Measurements from ENCODE around the gene GLRX3.

Gene GLRX3

GRCh38 chr10:130203626-130204025, 67.4 kb downstream of the GLRX3 start:
- DNase-seq = no peak

GRCh38 chr10:130206216-130206737, 70.1 kb downstream of the GLRX3 start:
- DNase-seq = no peak

DNA sequence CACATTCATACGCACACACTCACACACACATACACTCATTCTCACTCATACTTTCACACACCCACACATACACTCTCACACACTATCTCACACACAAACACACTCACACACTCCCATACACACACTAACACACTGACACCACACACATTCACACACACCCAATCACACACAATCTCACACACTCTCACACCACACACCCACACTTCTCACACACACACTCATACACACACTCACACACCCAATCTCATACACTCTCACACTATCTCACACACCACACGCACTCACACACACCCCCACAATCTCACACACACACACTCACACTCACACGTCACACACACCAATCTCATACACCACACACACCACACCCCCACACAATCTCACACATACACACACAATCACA, 71.0 kb downstream of the GLRX3 start:
- DNase-seq = no peak

DNA sequence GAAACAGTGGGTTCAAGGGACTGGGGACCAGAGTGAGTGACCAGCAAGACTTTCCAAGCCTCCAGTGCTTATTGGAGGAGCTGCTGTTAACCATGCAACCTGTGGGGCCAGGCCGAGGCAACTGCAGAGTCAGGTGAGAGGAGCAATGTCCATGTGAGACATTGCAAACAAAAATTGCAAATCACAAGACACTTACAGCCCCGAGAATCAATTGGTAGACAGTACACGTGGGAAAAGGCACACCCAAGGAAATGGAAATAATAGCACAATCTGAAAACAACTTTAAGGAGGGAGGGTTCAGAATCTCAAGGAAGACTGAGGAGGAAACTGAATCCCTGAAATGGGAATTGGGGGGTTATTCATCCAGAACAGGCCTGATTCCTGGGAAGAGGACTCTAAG, 72.6 kb downstream of the GLRX3 start:
- no peak for DNase-seq

DNA sequence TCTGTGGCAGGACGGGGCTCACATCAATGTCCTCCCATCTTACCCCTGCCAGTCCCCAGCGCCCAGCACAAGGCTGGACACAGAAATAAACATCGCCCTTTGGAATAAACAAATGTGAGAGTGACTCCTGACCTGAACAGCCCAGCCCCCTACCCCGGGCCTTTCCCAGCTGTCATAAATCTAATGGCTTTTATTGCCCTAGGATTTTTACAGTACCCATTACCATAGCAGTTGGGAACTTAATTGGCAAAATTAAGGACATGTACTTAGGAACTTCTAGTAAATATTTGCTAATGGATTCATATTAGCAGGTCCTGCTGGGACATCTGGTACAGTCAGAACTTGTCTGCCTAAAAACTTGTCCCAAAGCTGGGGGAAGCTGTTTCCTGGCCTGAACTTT, 76.6 kb downstream of the GLRX3 start:
- DNase-seq = no peak

DNA sequence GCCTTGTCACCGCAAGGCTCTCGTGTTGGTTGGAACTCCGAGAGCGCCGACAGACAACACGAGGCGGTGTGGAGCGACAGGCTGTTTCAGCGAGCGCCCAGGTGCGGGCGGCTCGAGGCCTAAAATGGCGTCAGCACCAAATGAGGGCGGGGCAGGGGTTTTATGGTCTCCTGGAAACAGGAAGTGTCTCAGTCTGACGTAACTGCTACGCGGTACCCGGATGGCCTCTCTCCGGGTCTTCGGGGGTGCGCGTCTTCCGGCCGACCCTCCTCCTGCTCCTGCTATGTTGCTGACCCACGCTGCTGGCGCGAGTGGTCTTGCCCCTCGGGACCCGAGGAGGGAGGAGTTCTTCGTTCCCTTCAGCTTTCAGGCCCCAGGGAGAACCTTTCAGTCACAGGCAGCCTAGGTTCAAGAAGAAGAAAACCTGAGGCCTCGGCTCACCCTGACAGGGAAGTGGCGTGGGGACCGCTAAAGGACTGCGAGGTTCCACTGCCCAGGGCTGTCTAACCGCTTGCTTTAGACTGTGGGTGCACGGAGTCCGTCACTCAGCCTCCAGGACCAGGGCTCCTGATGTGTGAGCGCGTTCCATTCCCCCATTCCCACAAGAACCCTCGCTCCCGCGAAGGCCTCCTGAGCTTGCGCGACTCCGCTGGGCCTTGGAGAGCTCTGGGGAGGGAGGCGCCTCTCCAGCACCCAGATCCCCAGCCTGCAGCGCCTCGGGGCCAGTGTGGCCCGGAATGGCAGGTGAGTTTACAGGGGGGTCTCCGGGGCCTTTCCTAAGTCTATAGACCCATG, 77.3 kb downstream of the GLRX3 start:
- DNase-seq = no peak

DNA sequence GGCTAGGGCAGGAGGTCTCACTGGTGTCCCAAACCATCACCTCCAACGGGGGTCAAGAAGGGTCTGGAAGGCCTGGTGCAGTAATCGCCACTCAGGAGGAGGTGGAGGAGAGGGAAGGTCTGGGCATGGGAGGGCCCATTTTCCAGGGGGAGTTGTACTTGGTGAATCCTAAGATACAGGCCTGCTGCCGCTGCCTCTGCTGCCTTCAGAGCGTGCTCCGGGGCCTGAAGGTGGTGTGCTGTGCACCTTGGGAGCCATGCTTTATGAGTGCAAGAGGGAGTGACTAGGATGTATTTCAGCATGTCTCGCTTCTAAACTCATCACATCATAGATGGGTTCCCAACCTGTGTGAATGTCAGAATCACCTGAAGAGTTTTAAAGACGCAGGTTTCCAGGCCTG, 78.2 kb downstream of the GLRX3 start:
- DNase-seq = no peak

GRCh38 chr10:130215151-130215930, 79.2 kb downstream of the GLRX3 start:
- no peak for DNase-seq

GRCh38 chr10:130215931-130216231, 79.7 kb downstream of the GLRX3 start:
- no peak for DNase-seq

GRCh38 chr10:130218181-130218641, 82.0 kb downstream of the GLRX3 start:
- no peak for DNase-seq

DNA sequence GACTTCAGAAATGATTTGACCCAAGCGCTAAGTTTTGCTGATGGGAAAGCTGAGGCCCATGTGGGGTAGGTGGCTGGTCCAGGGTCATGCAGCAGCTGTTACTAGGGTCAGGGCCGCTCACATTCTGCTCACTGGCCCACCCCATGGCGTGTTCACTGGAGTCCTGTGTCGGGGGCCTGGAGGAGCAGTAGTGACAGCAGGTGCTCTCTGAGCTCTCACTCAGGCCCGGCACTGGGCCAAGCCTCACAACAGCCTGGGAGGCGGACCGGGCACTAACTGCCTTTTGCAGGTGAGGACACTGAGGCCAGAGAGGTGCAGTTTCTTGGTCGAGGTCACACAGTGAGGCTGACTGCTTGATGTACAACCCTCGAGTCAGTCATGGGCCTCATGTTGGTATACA, 82.7 kb downstream of the GLRX3 start:
- no peak for DNase-seq

- no peak for DNase-seq
Measured at GRCh38 chr10:130220251-130221185, 84.3 kb downstream of the GLRX3 start.

- no peak for DNase-seq
Measured at GRCh38 chr10:130221456-130222375, 85.5 kb downstream of the GLRX3 start.

GRCh38 chr10:130222381-130222780, 86.2 kb downstream of the GLRX3 start:
- DNase-seq = no peak

DNA sequence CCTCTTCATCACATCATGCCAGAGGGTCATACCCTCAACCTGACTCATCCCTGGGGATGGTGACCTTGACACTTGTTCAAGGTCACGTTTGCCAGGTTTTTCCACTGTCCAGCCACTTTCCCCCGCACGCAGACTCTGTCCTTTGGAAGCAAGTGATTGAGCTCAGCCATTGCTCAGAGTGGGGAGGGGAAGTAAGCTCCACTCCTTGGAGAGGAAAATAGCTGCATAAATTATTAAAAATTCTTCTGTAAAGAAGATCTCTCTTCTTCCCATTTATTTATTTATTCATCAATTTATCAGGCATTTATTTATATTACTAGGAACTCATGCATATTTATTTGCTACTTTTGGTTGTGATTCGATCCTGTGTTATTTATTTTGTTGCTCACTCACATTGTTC, 88.0 kb downstream of the GLRX3 start:
- no peak for DNase-seq

- DNase-seq = no peak
Measured at GRCh38 chr10:130226012-130226411, 89.8 kb downstream of the GLRX3 start.

GRCh38 chr10:130227883-130228282, 91.7 kb downstream of the GLRX3 start:
- no peak for DNase-seq

Data from hypothalamus (tissue), 51 donors.